ENCODE results near the gene KCNG2. TPM values are rescaled to one million over a fixed set of nuclear protein-coding genes. Genes with fewer than 3 reads are reported as not detected.

Gene KCNG2
- total and polyA plus RNA-seq, 2 of the 8 experiments (the other 6 are each of a cell fraction or from before 2014, with no cell fraction given): 0.19 to 0.74 TPM

- Histone ChIP-seq H3K79me2 (ENCODE audit: control insufficient read depth in 1 of 2, insufficient read depth in 2 of 2, low read length in 2 of 2) (no peaks in the 10 kb centered on the region), H4K8ac (ENCODE audit: extremely low read depth, insufficient read depth, low read length) (no peak overlapping the region), H3K27me3 (replicated peaks in 1 of 4; ENCODE audit: control insufficient read depth in 3 of 4, extremely low read depth in 1 of 4, insufficient read depth in 3 of 4, low read length in 3 of 4) (peaks cover 19 to 44% (median 39%) of the 10 kb centered on the region in 4 experiments), H3K4me1 (replicated peaks in 1 of 4; ENCODE audit: control insufficient read depth in 3 of 4, insufficient read depth in 4 of 4, low read length in 3 of 4) (peaks cover 0 to 5% (median 1%) of the 10 kb centered on the region in 4 experiments; a peak in 2 of 7 replicates), H4K20me1 (replicated peaks in 1 of 2; ENCODE audit: control insufficient read depth in 1 of 2, insufficient read depth in 2 of 2, low read length in 2 of 2) (peaks cover 0 to 5% of the 10 kb centered on the region in 2 experiments), H3K56ac (replicated peaks; ENCODE audit: insufficient read length, low read depth, low read length) (no peak overlapping the region), H3K4me3 (ENCODE audit: extremely low read depth in 1 of 4, insufficient read depth in 2 of 4, low read depth in 3 of 4, low read length in 4 of 4) (no peak overlapping the region; a peak in 1 of 8 replicates), H4K91ac (replicated peaks; ENCODE audit: insufficient read length, low read length) (peak overlapping the region; percentile 64), H3K4ac (replicated peaks; ENCODE audit: insufficient read length, low read depth, low read length) (peak overlapping the region; percentile 97), H2BK12ac (ENCODE audit: low read depth, low read length) (peak overlapping the region; percentile 29; the same call in 1 of the 2 replicates), H2BK5ac (ENCODE audit: low read depth, low read length) (0 out of 2 replicates have a peak overlapping the region, but pooled peaks have one; percentile 7), H3K9ac (replicated peaks in 1 of 4; ENCODE audit: extremely low read depth in 1 of 4, low read depth in 3 of 4, low read length in 3 of 4) (no peak overlapping the region; a peak in 1 of 7 replicates), H3K18ac (ENCODE audit: extremely low read depth, low read length) (no peak overlapping the region), H3K23me2 (ENCODE audit: low read depth, low read length) (peaks cover 8% of the 10 kb centered on the region), H2BK20ac (ENCODE audit: low read length) (peak overlapping the region; percentile 82; the same call in 1 of the 2 replicates), H3K23ac (ENCODE audit: insufficient read length) (no peak overlapping the region), H3K4me2 (ENCODE audit: insufficient read depth in 1 of 2, low read depth in 2 of 2, low read length in 2 of 2) (peak overlapping the region; percentile 55 to 76), H2BK120ac (replicated peaks; ENCODE audit: low read depth, low read length) (peak overlapping the region; percentile 71), H4K5ac (ENCODE audit: insufficient read length, low read depth, low read length) (no peak overlapping the region), H3K27ac (ENCODE audit: low read depth, low read length) (no peak overlapping the region), H3K79me1 (ENCODE audit: low read depth, low read length) (peaks cover 4% of the 10 kb centered on the region; the same call in 1 of the 2 replicates), H3K14ac (ENCODE audit: insufficient read length) (no peak overlapping the region), H2AFZ (ENCODE audit: low read length) (no peak overlapping the region), H3K9me3 (ENCODE audit: insufficient read depth in 2 of 2, low read depth in 1 of 2, low read length in 1 of 2) (no peaks in the 10 kb centered on the region; a peak in 1 of 4 replicates), H2AK5ac (ENCODE audit: low read depth, low read length) (peak overlapping the region; percentile 40; the same call in 1 of the 2 replicates), H3K36me3 (ENCODE audit: control insufficient read depth in 2 of 4, insufficient read depth in 4 of 4, low read length in 3 of 4) (no peaks in the 10 kb centered on the region; a peak in 1 of 8 replicates), H2BK15ac (ENCODE audit: low read length) (no peak overlapping the region)
- ChIA-PET CTCF (ENCODE audit: partially characterized antibody) (no interaction called here), POLR2A (ENCODE audit: partially characterized antibody) (no interaction called here)
- no peak for TF ChIP-seq KDM4A (IDR thresholded peaks at IDR 0.05; ENCODE audit: low read depth, low read length, severe bottlenecking)
- no peak for TF ChIP-seq SIN3A (conservative IDR thresholded peaks at IDR 0.05 in 1 of 2, IDR thresholded peaks at IDR 0.05 in 1 of 2; ENCODE audit: low read depth in 1 of 2, low read length in 2 of 2)
- no peak for TF ChIP-seq POLR2AphosphoS5 (IDR thresholded peaks at IDR 0.05; ENCODE audit: low read depth, low read length)
- TF ChIP-seq SP2 (IDR thresholded peaks at IDR 0.05; ENCODE audit: low read length): no peak
- TF ChIP-seq CHD1 (IDR thresholded peaks at IDR 0.05; ENCODE audit: low read depth, low read length): no peak
- TF ChIP-seq POU5F1 (IDR thresholded peaks at IDR 0.05; ENCODE audit: low read depth, low read length): no peak
- TF ChIP-seq BCL11A (IDR thresholded peaks at IDR 0.05; ENCODE audit: low read depth in 2 of 2, low read length in 2 of 2): no peak
- no peak for TF ChIP-seq SP4 (IDR thresholded peaks at IDR 0.05; ENCODE audit: low read length)
- WGBS, 2 experiments (ENCODE audit: extremely low coverage in 1 of 2, insufficient coverage in 1 of 2, insufficient read length in 1 of 2, insufficient replicate concordance in 2 of 2, low coverage in 1 of 2, low lambda C conversion rate in 2 of 2, missing lambda C conversion rate in 1 of 2): 92% methylated on average over 51 of the region's 54 CpGs; no CpG with 5 or more reads in 1 of the 2 experiments
- FAIRE-seq (no peak), DNase-seq (ENCODE audit: low read depth in 1 of 2, low spot score in 2 of 2) (peak in 1 of 2 experiments; percentile 45)
These were observed 8.4 kb upstream of the KCNG2 start for GRCh38 chr18:79789091-79789891.

All from H1 (cell line).